Activated CD4-positive, alpha-beta T cell treated with anti-CD3 and anti-CD28 coated beads, Interleukin-10, Interleukin-2, amounts not matched to agents 100 ng/mL and 50 ng/mL, durations not matched to agents 16 hours and 8 hours (primary cell): ENCODE data around the gene ZNF608.

Experiments used
- DNase-seq: peaks from one replicate; pipeline ENCODE4 v3.0.0-alpha.2; 2020

Gene ZNF608

GRCh38 chr5:124736082-124736804 is 10.2 kb downstream of the ZNF608 start:
- no peak for DNase-seq

- DNase-seq, result no peak
These were observed 11.1 kb downstream of the ZNF608 start for GRCh38 chr5:124735169-124735858.

GRCh38 chr5:124734574-124735168 is 11.8 kb downstream of the ZNF608 start:
- DNase-seq, result no peak

- no peak for DNase-seq
These were observed 13.1 kb downstream of the ZNF608 start for GRCh38 chr5:124733329-124733650.

- DNase-seq, result no peak
These were observed 13.8 kb downstream of the ZNF608 start for GRCh38 chr5:124732428-124733328.

GRCh38 chr5:124730381-124730780 is 16.1 kb downstream of the ZNF608 start:
- no peak for DNase-seq

GRCh38 chr5:124729720-124730359 is 16.6 kb downstream of the ZNF608 start:
- DNase-seq, result no peak

- no peak for DNase-seq
These were observed 17.5 kb downstream of the ZNF608 start for GRCh38 chr5:124728968-124729332.

- no peak for DNase-seq
These were observed 18.0 kb downstream of the ZNF608 start for GRCh38 chr5:124728331-124728967.

GRCh38 chr5:124726631-124727362 is 19.6 kb downstream of the ZNF608 start:
- no peak for DNase-seq

- no peak for DNase-seq
These were observed 20.7 kb downstream of the ZNF608 start for GRCh38 chr5:124725622-124726258.

GRCh38 chr5:124725040-124725434 is 21.4 kb downstream of the ZNF608 start:
- DNase-seq, result no peak

- DNase-seq, result no peak
These were observed 21.9 kb downstream of the ZNF608 start for GRCh38 chr5:124724357-124725039.

GRCh38 chr5:124721229-124721735 is 25.2 kb downstream of the ZNF608 start:
- DNase-seq, result no peak

- DNase-seq, result no peak
These were observed 25.8 kb downstream of the ZNF608 start for GRCh38 chr5:124720593-124720992.

GRCh38 chr5:124719113-124719967 is 27.1 kb downstream of the ZNF608 start:
- no peak for DNase-seq

GRCh38 chr5:124718380-124718789 is 28.1 kb downstream of the ZNF608 start:
- DNase-seq, result no peak

- DNase-seq, result no peak
These were observed 30.3 kb downstream of the ZNF608 start for GRCh38 chr5:124716169-124716568.

GRCh38 chr5:124714910-124715309 is 31.5 kb downstream of the ZNF608 start:
- DNase-seq, result no peak
